ENCODE measurements around the gene MAP1B. TPM values are rescaled to one million over a fixed set of nuclear protein-coding genes. Genes with fewer than 3 reads are reported as not detected.

MAP1B gene
- total RNA-seq, 1 experiment from 2014 or later, result 34.6 TPM

- H3K9me3 Mint-ChIP-seq (ENCODE audit: low read depth, unreplicated experiment), result no peaks in the 10 kb centered on the region
- no peak for TF ChIP-seq CTCF (IDR thresholded peaks at IDR 0.05; ENCODE audit: unreplicated experiment)
- BruUV-seq (replicated peaks), result no TSS peak
- intact Hi-C loops (cut with micrococcal nuclease; ENCODE audit: unreplicated experiment), result loop anchor here (5.0 kb wide), 1 partner anchor 110 kb away; no protein-coding TSS in a partner anchor
- no peaks in the 10 kb centered on the region for H3K27me3 Mint-ChIP-seq (ENCODE audit: unreplicated experiment)
- CTCF ChIA-PET, result no interaction called here
- H3K27ac Mint-ChIP-seq (ENCODE audit: unreplicated experiment), result no peak overlapping the region
- DNase-seq, result no peak
- H3K4me1 Mint-ChIP-seq (ENCODE audit: low read depth, unreplicated experiment), result peaks cover 20% of the 10 kb centered on the region
- no peak overlapping the region for H3K4me3 Mint-ChIP-seq (ENCODE audit: low read depth, unreplicated experiment)
- no peaks in the 10 kb centered on the region for H3K36me3 Mint-ChIP-seq (ENCODE audit: insufficient read depth, unreplicated experiment)
These were observed 139.7 kb downstream of the MAP1B start for GRCh38 chr5:72246954-72247442.

DNA sequence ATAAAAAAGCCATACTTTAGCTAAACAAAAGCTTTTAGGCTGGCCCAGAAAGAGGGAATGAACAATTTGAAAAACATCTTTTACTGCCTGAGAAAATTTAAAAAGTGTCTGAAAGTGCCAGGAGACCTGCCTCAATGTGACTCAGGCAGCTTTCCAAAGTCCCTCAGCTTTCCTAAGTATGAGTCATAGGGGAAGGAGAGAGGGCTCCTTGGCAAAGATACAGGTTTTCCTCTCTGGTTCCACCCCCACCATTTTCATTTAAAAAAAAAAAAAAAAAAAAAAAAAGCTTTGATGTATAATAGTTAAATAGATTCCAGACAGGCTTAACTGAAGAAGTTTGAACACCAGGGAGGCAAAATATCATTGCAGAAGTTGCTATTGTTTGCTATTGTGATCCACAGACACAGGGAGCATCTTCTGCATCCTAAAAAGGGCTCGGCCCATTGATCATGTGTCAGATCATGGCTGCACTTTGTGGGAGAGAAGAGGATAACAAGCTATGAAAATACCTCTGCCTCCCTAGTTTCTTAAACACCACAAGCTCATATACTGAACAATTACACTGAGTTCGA lies 141.2 kb downstream of the MAP1B start:
- Mint-ChIP-seq H3K27ac (ENCODE audit: unreplicated experiment) (no peak overlapping the region), H3K36me3 (ENCODE audit: insufficient read depth, unreplicated experiment) (no peaks in the 10 kb centered on the region), H3K4me3 (ENCODE audit: low read depth, unreplicated experiment) (no peak overlapping the region), H3K4me1 (ENCODE audit: low read depth, unreplicated experiment) (peaks cover 8% of the 10 kb centered on the region), H3K9me3 (ENCODE audit: low read depth, unreplicated experiment) (no peaks in the 10 kb centered on the region), H3K27me3 (ENCODE audit: unreplicated experiment) (no peaks in the 10 kb centered on the region)
- CTCF ChIA-PET, result interaction anchor here (0.6 to 1.4 kb wide), 10 partner anchors 11 to 1056 kb away, joined by 3 to 12 read pairs (median 4); no protein-coding TSS in a partner anchor
- BruUV-seq (replicated peaks), result no TSS peak
- DNase-seq, result no peak
- no peak for TF ChIP-seq CTCF (IDR thresholded peaks at IDR 0.05; ENCODE audit: unreplicated experiment)
- intact Hi-C loops (cut with micrococcal nuclease; ENCODE audit: unreplicated experiment), result loop anchor here (5.0 kb wide), 1 partner anchor 111 kb away; no protein-coding TSS in a partner anchor

- Mint-ChIP-seq H3K4me1 (ENCODE audit: low read depth, unreplicated experiment) (no peaks in the 10 kb centered on the region), H3K4me3 (ENCODE audit: low read depth, unreplicated experiment) (no peak overlapping the region), H3K27ac (ENCODE audit: unreplicated experiment) (no peak overlapping the region), H3K27me3 (ENCODE audit: unreplicated experiment) (no peaks in the 10 kb centered on the region), H3K36me3 (ENCODE audit: insufficient read depth, unreplicated experiment) (no peaks in the 10 kb centered on the region), H3K9me3 (ENCODE audit: low read depth, unreplicated experiment) (no peaks in the 10 kb centered on the region)
- CTCF ChIA-PET, result no interaction called here
- no peak for DNase-seq
- no TSS peak for BruUV-seq (replicated peaks)
- no peak for TF ChIP-seq CTCF (IDR thresholded peaks at IDR 0.05; ENCODE audit: unreplicated experiment)
- intact Hi-C loops (cut with micrococcal nuclease; ENCODE audit: unreplicated experiment), result no loop called here
These were observed 144.1 kb downstream of the MAP1B start for GRCh38 chr5:72251386-72251785.

GRCh38 chr5:72252008-72252407 lies 144.7 kb downstream of the MAP1B start:
- no peak overlapping the region for H3K4me3 Mint-ChIP-seq (ENCODE audit: low read depth, unreplicated experiment)
- H3K9me3 Mint-ChIP-seq (ENCODE audit: low read depth, unreplicated experiment), result no peaks in the 10 kb centered on the region
- no TSS peak for BruUV-seq (replicated peaks)
- H3K27ac Mint-ChIP-seq (ENCODE audit: unreplicated experiment), result no peak overlapping the region
- no peaks in the 10 kb centered on the region for H3K27me3 Mint-ChIP-seq (ENCODE audit: unreplicated experiment)
- no peaks in the 10 kb centered on the region for H3K4me1 Mint-ChIP-seq (ENCODE audit: low read depth, unreplicated experiment)
- no peaks in the 10 kb centered on the region for H3K36me3 Mint-ChIP-seq (ENCODE audit: insufficient read depth, unreplicated experiment)
- TF ChIP-seq CTCF (IDR thresholded peaks at IDR 0.05; ENCODE audit: unreplicated experiment), result no peak
- intact Hi-C loops (cut with micrococcal nuclease; ENCODE audit: unreplicated experiment), result no loop called here
- CTCF ChIA-PET, result no interaction called here
- no peak for DNase-seq

Measured in Calu3 (cell line).